ENCODE measurements around the gene SUGP2.

The SUGP2 gene

DNA sequence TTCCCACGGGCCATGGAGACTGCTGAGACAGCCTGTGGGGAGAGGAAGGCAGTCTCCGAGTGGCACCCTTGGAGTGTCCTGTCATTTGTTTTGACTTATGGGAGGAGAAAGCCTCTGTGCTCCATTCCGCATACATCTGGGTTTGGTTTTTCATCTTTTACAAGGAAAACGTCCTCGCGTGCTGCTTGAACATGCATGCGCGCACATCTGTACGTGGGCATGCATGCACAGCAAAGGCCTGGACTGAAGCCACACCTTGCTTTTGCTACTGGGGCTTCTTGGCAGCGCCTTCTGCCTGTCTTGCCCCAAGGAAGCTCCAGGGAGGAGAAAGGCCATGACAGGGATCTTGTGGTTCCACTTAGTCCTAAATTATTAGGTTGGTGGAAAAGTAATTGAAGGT, 44.0 kb downstream of the SUGP2 start:
- CTCF ChIA-PET: no interaction called here
- DNase-seq (ENCODE audit: extremely low spot score): no peak
- POLR2A ChIA-PET: no interaction called here
- TF ChIP-seq FOXK2 (IDR thresholded peaks at IDR 0.05): no peak
- no peak for TF ChIP-seq BHLHE40 (IDR thresholded peaks at IDR 0.05; ENCODE audit: borderline replicate concordance)
- no peak for TF ChIP-seq ZNF384 (IDR thresholded peaks at IDR 0.05)
- no peak for TF ChIP-seq SP1 (IDR thresholded peaks at IDR 0.05)
- TF ChIP-seq L3MBTL2 (conservative IDR thresholded peaks at IDR 0.05): no peak
- no peak for TF ChIP-seq LEF1 (IDR thresholded peaks at IDR 0.05; ENCODE audit: borderline replicate concordance)
- no peak for TF ChIP-seq NFRKB (IDR thresholded peaks at IDR 0.05)

DNA sequence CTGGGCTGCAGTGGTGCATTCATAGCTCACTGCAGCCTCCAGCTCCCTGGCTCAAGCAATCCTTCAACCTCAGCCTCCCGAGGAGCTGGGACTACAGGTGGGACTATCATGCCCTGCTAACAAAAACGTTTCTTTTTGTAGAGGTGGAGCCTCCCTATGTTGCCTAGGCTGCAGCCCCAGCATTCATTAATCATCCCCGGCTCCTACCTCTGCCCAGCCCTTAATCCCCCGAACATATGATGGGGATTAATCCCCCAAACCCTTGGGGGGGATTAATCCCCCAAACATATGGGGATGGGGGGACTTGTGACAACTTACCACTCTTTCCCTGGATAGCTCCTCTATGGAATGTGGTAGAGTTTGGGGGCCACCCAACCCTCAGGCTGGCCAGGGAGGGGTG, 45.9 kb downstream of the SUGP2 start:
- no peak for DNase-seq (ENCODE audit: extremely low spot score)
- ChIA-PET CTCF (interaction anchor here (0.9 to 2.7 kb wide), 7 partner anchors 9 to 95 kb away, joined by 3 to 11 read pairs (median 4); partner anchors contain the start of genes CERS1, COPE and DDX49), POLR2A (interaction anchor here (0.8 to 1.4 kb wide), 3 partner anchors 68 to 93 kb away, joined by 4 read pairs; partner anchors contain the start of genes CERS1, COPE and DDX49)
- no peak for TF ChIP-seq ELF4 (IDR thresholded peaks at IDR 0.05)

GRCh38 chr19:18985257-18985656, 48.1 kb downstream of the SUGP2 start:
- ChIA-PET POLR2A (interaction anchor here (1.1 kb wide), 1 partner anchor 66 kb away, joined by 3 read pairs; the partner anchor contains the start of gene DDX49), CTCF (interaction anchor here (2.7 kb wide), 1 partner anchor 11 kb away, joined by 11 read pairs; no protein-coding TSS in a partner anchor)
- no peak for DNase-seq (ENCODE audit: extremely low spot score)
- TF ChIP-seq BHLHE40 (IDR thresholded peaks at IDR 0.05; ENCODE audit: borderline replicate concordance) (no peak), PKNOX1 (IDR thresholded peaks at IDR 0.05) (no peak), ARNT (IDR thresholded peaks at IDR 0.05) (no peak), FOXA1 (IDR thresholded peaks at IDR 0.05) (no peak), LEF1 (IDR thresholded peaks at IDR 0.05; ENCODE audit: borderline replicate concordance) (no peak), FOXM1 (IDR thresholded peaks at IDR 0.05; ENCODE audit: borderline replicate concordance) (no peak), L3MBTL2 (conservative IDR thresholded peaks at IDR 0.05) (no peak), ZNF384 (IDR thresholded peaks at IDR 0.05) (no peak), FOXK2 (IDR thresholded peaks at IDR 0.05) (no peak), CTBP1 (IDR thresholded peaks at IDR 0.05; ENCODE audit: borderline replicate concordance) (no peak), NFRKB (IDR thresholded peaks at IDR 0.05) (no peak), ELF4 (IDR thresholded peaks at IDR 0.05) (no peak), HDGF (IDR thresholded peaks at IDR 0.05; ENCODE audit: borderline replicate concordance) (no peak), TARDBP (IDR thresholded peaks at IDR 0.05) (no peak), SP1 (IDR thresholded peaks at IDR 0.05) (no peak), SUZ12 (IDR thresholded peaks at IDR 0.05) (no peak)

DNA sequence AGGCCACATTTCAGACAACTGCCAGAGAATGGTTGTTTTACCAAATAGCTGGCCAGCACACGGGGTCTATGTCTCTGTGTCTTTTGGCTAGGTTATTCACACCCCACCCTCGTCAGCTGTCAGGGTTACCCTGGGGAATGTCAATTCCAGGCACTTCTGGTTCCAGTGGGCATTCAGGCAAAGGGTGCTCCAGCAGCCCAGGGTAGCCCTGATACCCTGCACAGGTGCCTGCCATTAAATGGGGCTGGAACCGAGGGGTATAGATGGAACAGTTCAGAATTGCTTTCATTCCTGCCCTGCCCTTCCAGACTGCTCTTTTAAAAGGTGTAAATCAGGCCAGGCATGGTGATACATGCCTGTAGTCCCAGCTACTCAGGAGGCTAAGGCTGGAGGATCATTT, 49.1 kb downstream of the SUGP2 start:
- no peak for TF ChIP-seq LEF1 (IDR thresholded peaks at IDR 0.05; ENCODE audit: borderline replicate concordance)
- no peak for TF ChIP-seq SUZ12 (IDR thresholded peaks at IDR 0.05)
- no peak for TF ChIP-seq TARDBP (IDR thresholded peaks at IDR 0.05)
- no peak for TF ChIP-seq L3MBTL2 (conservative IDR thresholded peaks at IDR 0.05)
- no peak for TF ChIP-seq BHLHE40 (IDR thresholded peaks at IDR 0.05; ENCODE audit: borderline replicate concordance)
- TF ChIP-seq HDGF (IDR thresholded peaks at IDR 0.05; ENCODE audit: borderline replicate concordance): no peak
- TF ChIP-seq NFRKB (IDR thresholded peaks at IDR 0.05): no peak
- TF ChIP-seq ARNT (IDR thresholded peaks at IDR 0.05): no peak
- TF ChIP-seq ELF4 (IDR thresholded peaks at IDR 0.05): no peak
- TF ChIP-seq FOXA1 (IDR thresholded peaks at IDR 0.05): no peak
- no peak for TF ChIP-seq FOXM1 (IDR thresholded peaks at IDR 0.05; ENCODE audit: borderline replicate concordance)
- no peak for TF ChIP-seq PKNOX1 (IDR thresholded peaks at IDR 0.05)
- no peak for TF ChIP-seq CTBP1 (IDR thresholded peaks at IDR 0.05; ENCODE audit: borderline replicate concordance)
- no peak for TF ChIP-seq ZNF384 (IDR thresholded peaks at IDR 0.05)
- POLR2A ChIA-PET: interaction anchor here (1.1 kb wide), 1 partner anchor 65 kb away, joined by 3 read pairs; the partner anchor contains the start of gene DDX49
- CTCF ChIA-PET: interaction anchor here (1.1 kb wide), 1 partner anchor 29 kb away, joined by 3 read pairs; no protein-coding TSS in a partner anchor
- DNase-seq (ENCODE audit: extremely low spot score): no peak

DNA sequence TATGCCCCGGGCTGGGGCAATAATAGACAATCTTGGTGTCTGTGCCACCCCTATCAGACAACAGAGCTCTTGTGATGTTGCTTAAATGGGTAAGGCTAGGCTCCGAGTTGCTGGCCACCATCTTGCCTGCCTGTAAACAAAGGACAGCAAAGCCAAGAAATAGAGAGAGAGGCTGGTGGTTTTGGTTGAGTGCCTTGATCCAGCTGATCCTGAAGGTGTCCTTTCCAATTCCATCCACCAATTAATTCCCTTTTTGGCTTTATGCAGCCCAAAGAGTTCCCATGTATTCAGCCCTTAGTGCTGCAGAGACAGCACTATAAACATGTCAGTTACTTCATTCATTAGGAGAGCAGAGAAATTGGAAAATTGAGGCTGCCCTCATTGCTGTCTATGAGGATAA, 50.6 kb downstream of the SUGP2 start:
- TF ChIP-seq FOXK2 (IDR thresholded peaks at IDR 0.05): no peak
- TF ChIP-seq ARNT (IDR thresholded peaks at IDR 0.05): no peak
- no peak for TF ChIP-seq SP1 (IDR thresholded peaks at IDR 0.05)
- no peak for TF ChIP-seq L3MBTL2 (conservative IDR thresholded peaks at IDR 0.05)
- no peak for TF ChIP-seq FOXM1 (IDR thresholded peaks at IDR 0.05; ENCODE audit: borderline replicate concordance)
- TF ChIP-seq ELF4 (IDR thresholded peaks at IDR 0.05): no peak
- no peak for TF ChIP-seq PKNOX1 (IDR thresholded peaks at IDR 0.05)
- no peak for TF ChIP-seq CTBP1 (IDR thresholded peaks at IDR 0.05; ENCODE audit: borderline replicate concordance)
- TF ChIP-seq LEF1 (IDR thresholded peaks at IDR 0.05; ENCODE audit: borderline replicate concordance): no peak
- no peak for TF ChIP-seq ZNF384 (IDR thresholded peaks at IDR 0.05)
- POLR2A ChIA-PET: no interaction called here
- DNase-seq (ENCODE audit: extremely low spot score): no peak
- CTCF ChIA-PET: interaction anchor here (0.7 kb wide), 1 partner anchor 132 kb away, joined by 4 read pairs; no protein-coding TSS in a partner anchor

- DNase-seq (ENCODE audit: extremely low spot score): no peak
- POLR2A ChIA-PET: no interaction called here
- TF ChIP-seq SP1 (IDR thresholded peaks at IDR 0.05): no peak
- TF ChIP-seq FOXM1 (IDR thresholded peaks at IDR 0.05; ENCODE audit: borderline replicate concordance): no peak
- TF ChIP-seq HDGF (IDR thresholded peaks at IDR 0.05; ENCODE audit: borderline replicate concordance): no peak
- no peak for TF ChIP-seq ARNT (IDR thresholded peaks at IDR 0.05)
- no peak for TF ChIP-seq FOXK2 (IDR thresholded peaks at IDR 0.05)
- TF ChIP-seq PKNOX1 (IDR thresholded peaks at IDR 0.05): no peak
- CTCF ChIA-PET: no interaction called here
Measured at GRCh38 chr19:18980432-18981020, 52.8 kb downstream of the SUGP2 start.
